Activated B cell treated with CpG ODN at 0.5 μM for 24 hours (primary cell): ENCODE measurements around the gene CALU. TPM values are rescaled to one million over a fixed set of nuclear protein-coding genes. Genes with fewer than 3 reads are reported as not detected.

ENCODE experiments used
- ATAC-seq: fragments of 200-7000 bp; cut with Tn5 transposase; one replicate; pipeline ENCODE4 v1.10.0; 2021; ENCODE audit warnings: low read depth, mild to moderate bottlenecking, moderate library complexity
- CTCF ChIA-PET: fragments of 350-600 bp; sonication (Branson Sonifier 250); formaldehyde crosslinking; loops from one replicate; lab custom pipeline; 2021; ENCODE audit warnings: antibody characterized with exemption; lab: Charles Lee
- POLR2A ChIA-PET: fragments of 350-600 bp; sonication (Branson Sonifier 250); formaldehyde crosslinking; loops from one replicate; lab custom pipeline; 2021; ENCODE audit warnings: antibody characterized with exemption; lab: Charles Lee
- DNase-seq: peaks from one replicate; pipeline ENCODE4 v3.0.0; 2022
- H3K27ac Mint-ChIP-seq: one replicate; pipeline ENCODE4 v1.8.0; 2020; ENCODE audit warnings: mixed read lengths
- H3K27me3 Mint-ChIP-seq: one replicate; pipeline ENCODE4 v1.8.0; 2021; ENCODE audit warnings: mixed read lengths
- H3K36me3 Mint-ChIP-seq: one replicate; pipeline ENCODE4 v1.8.0; 2021; ENCODE audit warnings: low read depth, mixed read lengths
- H3K4me1 Mint-ChIP-seq: one replicate; pipeline ENCODE4 v1.8.0; 2021; ENCODE audit warnings: mixed read lengths
- H3K4me3 Mint-ChIP-seq: one replicate; pipeline ENCODE4 v1.8.0; 2020; ENCODE audit warnings: mild to moderate bottlenecking, mixed read lengths
- H3K9me3 Mint-ChIP-seq: one replicate; pipeline ENCODE4 v1.8.0; 2020; ENCODE audit warnings: mixed read lengths
- intact Hi-C: fragments of 100-400 bp; cut with micrococcal nuclease; formaldehyde crosslinking; loops from one replicate; pipeline ENCODE4 v1.15.1; 2024
- total RNA-seq: library from RNA; stranded (reverse); gene quantifications from 2 replicates; pipeline ENCODE4 v1.2.3, GENCODE V29; 2022
- TF ChIP-seq, protein P1 (sequence below): fragments of 200-600 bp; IDR thresholded peaks from one replicate; pipeline ENCODE4 v1.8.0; 2022; ENCODE audit warnings: antibody characterized with exemption, mild to moderate bottlenecking

The CALU gene
- total RNA-seq, 1 donor from 2014 or later: 15.4 TPM

DNA sequence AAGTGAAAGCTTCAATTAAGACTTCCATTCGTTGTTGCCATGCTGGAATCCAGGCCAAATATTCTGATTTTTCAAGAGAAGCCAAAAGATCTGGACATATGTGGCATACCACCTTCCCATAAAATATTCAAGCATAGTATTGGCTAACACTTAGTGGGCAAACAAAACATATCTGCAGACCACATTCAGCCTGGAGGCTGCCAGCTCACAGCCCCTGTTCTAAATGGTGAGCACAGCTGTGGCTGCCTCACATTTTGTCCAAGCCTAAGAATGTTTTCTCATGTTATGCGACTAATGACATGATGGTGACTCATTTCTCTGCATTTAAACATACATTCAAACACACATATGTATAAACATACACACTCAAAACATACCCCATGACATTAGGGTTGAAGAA lies 10.6 kb upstream of the CALU start:
- H3K4me1 Mint-ChIP-seq: no peaks in the 10 kb centered on the region
- no peaks in the 10 kb centered on the region for H3K36me3 Mint-ChIP-seq
- H3K4me3 Mint-ChIP-seq: no peak overlapping the region
- intact Hi-C loops: no loop called here
- no peak overlapping the region for H3K27ac Mint-ChIP-seq
- no peak for ATAC-seq
- ChIA-PET POLR2A (no interaction called here), CTCF (no interaction called here)
- DNase-seq: no peak
- no peaks in the 10 kb centered on the region for H3K9me3 Mint-ChIP-seq
- TF ChIP-seq, protein P1, sequence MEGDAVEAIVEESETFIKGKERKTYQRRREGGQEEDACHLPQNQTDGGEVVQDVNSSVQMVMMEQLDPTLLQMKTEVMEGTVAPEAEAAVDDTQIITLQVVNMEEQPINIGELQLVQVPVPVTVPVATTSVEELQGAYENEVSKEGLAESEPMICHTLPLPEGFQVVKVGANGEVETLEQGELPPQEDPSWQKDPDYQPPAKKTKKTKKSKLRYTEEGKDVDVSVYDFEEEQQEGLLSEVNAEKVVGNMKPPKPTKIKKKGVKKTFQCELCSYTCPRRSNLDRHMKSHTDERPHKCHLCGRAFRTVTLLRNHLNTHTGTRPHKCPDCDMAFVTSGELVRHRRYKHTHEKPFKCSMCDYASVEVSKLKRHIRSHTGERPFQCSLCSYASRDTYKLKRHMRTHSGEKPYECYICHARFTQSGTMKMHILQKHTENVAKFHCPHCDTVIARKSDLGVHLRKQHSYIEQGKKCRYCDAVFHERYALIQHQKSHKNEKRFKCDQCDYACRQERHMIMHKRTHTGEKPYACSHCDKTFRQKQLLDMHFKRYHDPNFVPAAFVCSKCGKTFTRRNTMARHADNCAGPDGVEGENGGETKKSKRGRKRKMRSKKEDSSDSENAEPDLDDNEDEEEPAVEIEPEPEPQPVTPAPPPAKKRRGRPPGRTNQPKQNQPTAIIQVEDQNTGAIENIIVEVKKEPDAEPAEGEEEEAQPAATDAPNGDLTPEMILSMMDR: no peak
- H3K27me3 Mint-ChIP-seq: peaks cover 13% of the 10 kb centered on the region

DNA sequence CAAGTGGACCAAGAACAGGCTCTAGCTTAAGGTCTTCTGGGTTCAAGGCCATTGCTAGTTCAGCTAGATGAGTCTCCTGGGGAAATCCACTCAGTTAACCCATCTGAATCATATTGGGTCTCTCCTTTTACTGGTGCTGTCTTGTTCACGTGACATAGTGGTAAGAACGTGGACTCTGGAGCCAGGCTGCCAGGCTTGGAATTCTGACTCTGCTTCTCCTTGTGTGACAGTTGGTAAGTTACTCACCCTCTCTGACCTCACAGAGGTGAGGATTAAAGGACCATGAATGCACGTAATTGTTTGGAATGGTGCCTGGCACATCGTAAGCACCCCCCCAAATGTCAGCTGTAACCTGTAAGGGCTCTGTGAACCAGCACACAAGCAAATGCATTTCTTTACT lies 9.7 kb upstream of the CALU start:
- intact Hi-C loops: no loop called here
- TF ChIP-seq, protein P1: no peak
- ATAC-seq: no peak
- Mint-ChIP-seq H3K27ac (no peak overlapping the region), H3K27me3 (peaks cover 10% of the 10 kb centered on the region), H3K4me3 (no peak overlapping the region), H3K36me3 (no peaks in the 10 kb centered on the region), H3K9me3 (no peaks in the 10 kb centered on the region), H3K4me1 (no peaks in the 10 kb centered on the region)
- ChIA-PET CTCF (no interaction called here), POLR2A (no interaction called here)
- DNase-seq: no peak

DNA sequence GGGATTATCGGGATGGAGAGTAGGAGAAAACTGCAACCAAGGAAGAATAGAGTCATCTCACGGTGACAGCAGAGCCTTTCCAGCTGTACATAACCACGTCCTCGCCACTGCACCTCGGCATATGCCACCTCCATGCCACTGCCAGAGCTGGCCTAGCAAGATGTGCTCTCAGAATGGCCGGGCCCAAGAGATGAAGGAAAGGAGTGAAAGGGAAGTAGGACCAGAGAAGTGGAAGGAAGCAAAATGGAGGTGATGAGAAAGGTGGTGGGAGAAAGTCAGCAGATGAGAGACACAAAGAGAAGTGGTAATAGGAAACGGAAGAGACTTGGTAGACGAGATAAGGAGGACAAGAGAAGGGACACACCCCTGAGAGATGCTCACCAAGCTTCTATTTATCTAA lies 8.0 kb upstream of the CALU start:
- TF ChIP-seq, protein P1: no peak
- H3K27ac Mint-ChIP-seq: no peak overlapping the region
- no peaks in the 10 kb centered on the region for H3K4me1 Mint-ChIP-seq
- no peak for ATAC-seq
- H3K4me3 Mint-ChIP-seq: no peak overlapping the region
- H3K36me3 Mint-ChIP-seq: no peaks in the 10 kb centered on the region
- peaks cover 10% of the 10 kb centered on the region for H3K27me3 Mint-ChIP-seq
- ChIA-PET POLR2A (interaction anchor here (0.5 kb wide), 1 partner anchor 295 kb away, joined by 3 read pairs; no protein-coding TSS in a partner anchor), CTCF (no interaction called here)
- H3K9me3 Mint-ChIP-seq: no peaks in the 10 kb centered on the region
- DNase-seq: no peak
- intact Hi-C loops: loop anchor here (10.0 kb wide), 1 partner anchor 316 kb away; no protein-coding TSS in a partner anchor

DNA sequence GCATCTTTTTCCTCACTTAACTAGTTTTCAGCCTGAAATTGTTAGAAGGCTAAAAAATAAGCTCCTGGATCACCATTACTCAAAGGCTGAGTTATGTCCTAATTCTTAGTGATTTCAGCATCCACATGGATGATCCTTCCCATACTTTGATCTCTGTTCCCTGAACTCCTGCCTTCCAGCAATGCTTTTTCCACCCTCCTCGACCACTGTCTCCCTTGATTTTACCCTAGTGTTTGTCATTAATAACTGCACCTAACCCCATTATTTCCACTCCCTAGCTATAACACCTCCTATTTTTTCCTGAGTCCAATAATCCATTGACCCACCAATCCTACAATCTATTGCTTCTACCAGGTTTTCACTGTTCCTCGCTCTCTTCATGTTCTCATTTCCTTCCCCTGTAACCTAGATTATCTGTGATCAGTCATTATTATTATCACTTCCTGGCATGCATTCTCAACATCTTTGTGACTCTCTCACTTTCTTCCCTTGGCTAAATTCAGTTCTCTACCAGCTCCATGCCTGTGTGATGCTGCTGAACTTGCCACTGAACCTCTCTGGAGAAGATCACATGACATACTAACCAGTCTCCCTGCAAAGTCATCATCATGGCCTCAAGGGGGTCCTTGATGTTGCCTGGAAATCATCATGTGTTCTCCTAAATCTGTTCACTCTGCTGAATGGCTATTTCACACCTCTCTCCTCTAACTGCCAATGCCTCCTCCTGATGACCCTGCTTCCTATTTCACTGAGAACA lies 6.5 kb upstream of the CALU start:
- ChIA-PET POLR2A (no interaction called here), CTCF (no interaction called here)
- intact Hi-C loops: loop anchor here (10.0 kb wide), 1 partner anchor 318 kb away; no protein-coding TSS in a partner anchor
- ATAC-seq: no peak
- no peak overlapping the region for H3K4me3 Mint-ChIP-seq
- H3K27ac Mint-ChIP-seq: no peak overlapping the region
- H3K27me3 Mint-ChIP-seq: peaks cover 4% of the 10 kb centered on the region
- H3K36me3 Mint-ChIP-seq: no peaks in the 10 kb centered on the region
- TF ChIP-seq, protein P1: no peak
- no peaks in the 10 kb centered on the region for H3K9me3 Mint-ChIP-seq
- H3K4me1 Mint-ChIP-seq: no peaks in the 10 kb centered on the region
- DNase-seq: no peak

DNA sequence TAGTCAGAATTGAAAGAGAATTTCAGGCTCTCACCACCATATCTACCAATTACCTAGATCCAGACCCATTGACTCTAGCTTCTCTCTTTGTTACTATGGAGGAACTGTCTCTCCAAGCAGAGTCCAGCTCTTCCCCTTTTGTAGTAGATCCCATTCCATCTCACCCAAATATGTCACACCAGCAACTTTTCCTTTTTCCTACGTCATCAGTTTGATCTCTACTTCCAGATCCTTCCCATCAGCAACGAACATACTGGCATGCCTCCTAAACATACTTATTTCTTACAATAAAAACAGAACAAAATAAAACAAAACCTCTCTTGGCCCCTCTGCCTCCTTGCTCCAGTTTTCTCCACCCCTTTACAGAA lies 5.9 kb upstream of the CALU start:
- Mint-ChIP-seq H3K4me3 (no peak overlapping the region), H3K27ac (no peak overlapping the region), H3K9me3 (no peaks in the 10 kb centered on the region), H3K4me1 (peaks cover 5% of the 10 kb centered on the region), H3K27me3 (peaks cover 4% of the 10 kb centered on the region), H3K36me3 (no peaks in the 10 kb centered on the region)
- ChIA-PET CTCF (no interaction called here), POLR2A (no interaction called here)
- TF ChIP-seq, protein P1: no peak
- intact Hi-C loops: loop anchor here (10.0 kb wide), 1 partner anchor 318 kb away; no protein-coding TSS in a partner anchor
- DNase-seq: no peak
- ATAC-seq: no peak
